ENCODE results near the gene SLC7A6. TPM values are rescaled to one million over a fixed set of nuclear protein-coding genes. Genes with fewer than 3 reads are reported as not detected.
"Not testable (repeated sequence)": the region's sequence is repeated elsewhere in the genome, so short reads cannot be mapped to it uniquely, and the experiment has no call there.

SLC7A6 gene
- total RNA-seq, 1 donor from 2014 or later: 20.8 TPM

DNA sequence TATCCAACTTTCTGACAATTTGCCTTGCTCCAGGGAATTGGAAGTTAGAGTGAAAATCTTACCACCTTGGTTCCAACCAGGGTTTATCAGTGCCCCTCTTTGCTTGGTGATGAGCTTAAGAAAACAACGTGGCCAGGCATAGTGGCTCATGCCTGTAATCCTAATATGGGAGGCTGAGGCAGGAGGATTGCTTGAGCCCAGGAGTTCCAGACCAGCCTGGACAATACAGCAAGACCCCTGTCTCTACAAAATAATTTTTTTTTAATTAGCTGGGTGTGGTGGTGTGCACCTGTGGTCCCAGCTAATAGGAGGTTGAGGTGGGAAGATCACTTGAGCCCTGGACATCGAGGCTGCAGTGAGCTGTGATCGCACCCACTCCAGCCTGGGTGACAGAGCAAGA, 21.4 kb downstream of the SLC7A6 start:
- H3K27me3 Mint-ChIP-seq (ENCODE audit: unreplicated experiment): peaks cover 8% of the 10 kb centered on the region
- no peaks in the 10 kb centered on the region for H3K9me3 Mint-ChIP-seq (ENCODE audit: unreplicated experiment)
- no peak for DNase-seq (ENCODE audit: low spot score)
- TF ChIP-seq, protein P1, sequence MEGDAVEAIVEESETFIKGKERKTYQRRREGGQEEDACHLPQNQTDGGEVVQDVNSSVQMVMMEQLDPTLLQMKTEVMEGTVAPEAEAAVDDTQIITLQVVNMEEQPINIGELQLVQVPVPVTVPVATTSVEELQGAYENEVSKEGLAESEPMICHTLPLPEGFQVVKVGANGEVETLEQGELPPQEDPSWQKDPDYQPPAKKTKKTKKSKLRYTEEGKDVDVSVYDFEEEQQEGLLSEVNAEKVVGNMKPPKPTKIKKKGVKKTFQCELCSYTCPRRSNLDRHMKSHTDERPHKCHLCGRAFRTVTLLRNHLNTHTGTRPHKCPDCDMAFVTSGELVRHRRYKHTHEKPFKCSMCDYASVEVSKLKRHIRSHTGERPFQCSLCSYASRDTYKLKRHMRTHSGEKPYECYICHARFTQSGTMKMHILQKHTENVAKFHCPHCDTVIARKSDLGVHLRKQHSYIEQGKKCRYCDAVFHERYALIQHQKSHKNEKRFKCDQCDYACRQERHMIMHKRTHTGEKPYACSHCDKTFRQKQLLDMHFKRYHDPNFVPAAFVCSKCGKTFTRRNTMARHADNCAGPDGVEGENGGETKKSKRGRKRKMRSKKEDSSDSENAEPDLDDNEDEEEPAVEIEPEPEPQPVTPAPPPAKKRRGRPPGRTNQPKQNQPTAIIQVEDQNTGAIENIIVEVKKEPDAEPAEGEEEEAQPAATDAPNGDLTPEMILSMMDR (IDR thresholded peaks at IDR 0.05; ENCODE audit: unreplicated experiment): no peak
- no peak overlapping the region for H3K4me3 Mint-ChIP-seq (ENCODE audit: unreplicated experiment)
- H3K27ac Mint-ChIP-seq (ENCODE audit: unreplicated experiment): no peak overlapping the region
- peaks cover 4% of the 10 kb centered on the region for H3K36me3 Mint-ChIP-seq (ENCODE audit: low read depth, unreplicated experiment)
- peaks cover 48% of the 10 kb centered on the region for H3K4me1 Mint-ChIP-seq (ENCODE audit: unreplicated experiment)

DNA sequence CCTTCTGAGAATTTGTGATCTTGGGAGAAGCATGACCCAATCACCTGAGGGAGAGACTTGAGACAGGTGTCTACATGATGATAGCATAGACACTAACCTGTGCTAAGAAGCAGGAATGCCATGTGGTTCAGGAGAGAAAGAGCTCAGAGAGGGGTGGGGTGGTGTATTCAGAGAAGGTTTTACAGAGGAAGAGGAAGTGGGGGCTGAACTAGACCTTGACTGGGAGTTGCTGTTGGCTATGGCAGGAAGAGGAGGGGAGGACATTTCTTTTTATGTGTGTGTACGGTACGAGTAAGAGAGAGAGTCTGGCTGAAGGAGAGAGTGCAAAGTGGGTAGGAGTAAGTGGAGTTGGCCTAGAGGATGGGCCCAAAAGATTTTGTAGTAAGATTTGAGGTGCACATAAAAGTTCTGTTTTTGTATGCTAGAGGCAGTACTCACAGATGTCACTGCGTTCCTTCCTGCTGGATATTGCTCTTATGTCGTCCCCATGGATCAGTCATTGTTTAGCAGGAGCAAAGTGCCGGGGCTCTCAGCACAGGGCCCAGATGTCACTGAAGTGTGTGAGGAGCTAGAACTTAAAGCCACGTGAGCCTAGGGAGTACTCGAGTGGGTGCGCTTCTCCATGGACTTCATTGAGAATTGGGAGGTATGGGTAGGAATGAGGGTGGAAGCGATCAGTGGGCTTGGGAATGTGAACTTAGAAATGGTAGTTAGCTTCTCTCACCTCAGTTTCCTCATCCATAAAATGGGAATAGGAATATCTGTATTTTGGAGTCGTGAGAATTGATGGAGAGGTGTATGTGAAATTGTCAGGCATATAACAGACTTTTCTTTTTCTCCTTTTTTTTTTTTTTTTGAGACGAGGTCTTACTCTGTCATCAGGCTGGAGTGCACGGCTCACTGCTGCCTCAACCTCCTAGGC, 22.1 kb downstream of the SLC7A6 start:
- H3K27ac Mint-ChIP-seq (ENCODE audit: unreplicated experiment): peak overlapping the region; percentile 2
- peaks cover 51% of the 10 kb centered on the region for H3K4me1 Mint-ChIP-seq (ENCODE audit: unreplicated experiment)
- TF ChIP-seq, protein P1 (IDR thresholded peaks at IDR 0.05; ENCODE audit: unreplicated experiment): no peak
- no peaks in the 10 kb centered on the region for H3K9me3 Mint-ChIP-seq (ENCODE audit: unreplicated experiment)
- no peak overlapping the region for H3K4me3 Mint-ChIP-seq (ENCODE audit: unreplicated experiment)
- H3K27me3 Mint-ChIP-seq (ENCODE audit: unreplicated experiment): peaks cover 10% of the 10 kb centered on the region
- no peak for DNase-seq (ENCODE audit: low spot score)
- H3K36me3 Mint-ChIP-seq (ENCODE audit: low read depth, unreplicated experiment): peaks cover 8% of the 10 kb centered on the region

DNA sequence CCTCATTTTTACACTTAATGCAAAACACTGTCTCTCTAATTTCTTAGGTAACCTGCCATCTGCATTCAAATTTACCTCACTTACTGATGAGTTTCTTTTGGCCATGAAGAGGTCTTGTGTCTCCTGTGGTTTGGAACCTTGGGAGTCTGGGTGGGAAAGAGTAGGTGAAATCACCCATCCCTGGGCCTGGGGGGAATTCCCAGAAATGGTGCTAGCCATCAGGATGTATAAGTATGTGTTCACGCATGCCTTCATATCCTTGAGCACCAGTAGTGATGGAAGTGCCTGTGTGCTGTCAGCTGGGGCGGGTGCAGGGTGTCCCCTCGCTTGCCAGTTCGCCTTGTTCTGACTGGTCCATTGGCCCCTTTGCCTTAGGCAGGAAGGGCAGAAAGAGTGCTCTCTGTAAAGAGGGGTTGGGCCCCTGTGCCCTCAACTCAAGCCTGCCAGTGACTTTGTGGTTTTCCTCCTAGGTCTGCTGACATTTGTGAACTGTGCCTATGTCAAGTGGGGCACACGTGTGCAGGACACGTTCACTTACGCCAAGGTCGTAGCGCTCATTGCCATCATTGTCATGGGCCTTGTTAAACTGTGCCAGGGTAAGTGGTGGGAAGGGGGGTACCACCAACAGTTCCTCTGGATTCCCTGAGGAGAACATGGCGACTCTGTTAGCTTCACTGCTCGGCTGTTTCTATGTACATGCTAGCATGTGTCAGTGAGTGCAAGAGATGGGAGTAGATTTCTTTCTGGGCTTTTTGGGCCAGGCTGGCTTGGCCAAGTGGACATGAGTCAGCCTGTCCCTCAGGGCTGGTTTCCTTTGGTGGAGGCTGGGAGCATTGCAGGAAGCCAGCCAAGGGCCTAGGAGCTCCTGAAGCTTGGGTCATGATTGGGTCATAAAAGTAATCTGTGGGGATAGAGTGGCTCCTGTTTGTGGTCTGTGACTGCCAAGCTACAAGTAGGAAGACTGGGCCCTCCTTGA, 23.2 kb downstream of the SLC7A6 start:
- TF ChIP-seq, protein P1 (IDR thresholded peaks at IDR 0.05; ENCODE audit: unreplicated experiment): no peak

DNA sequence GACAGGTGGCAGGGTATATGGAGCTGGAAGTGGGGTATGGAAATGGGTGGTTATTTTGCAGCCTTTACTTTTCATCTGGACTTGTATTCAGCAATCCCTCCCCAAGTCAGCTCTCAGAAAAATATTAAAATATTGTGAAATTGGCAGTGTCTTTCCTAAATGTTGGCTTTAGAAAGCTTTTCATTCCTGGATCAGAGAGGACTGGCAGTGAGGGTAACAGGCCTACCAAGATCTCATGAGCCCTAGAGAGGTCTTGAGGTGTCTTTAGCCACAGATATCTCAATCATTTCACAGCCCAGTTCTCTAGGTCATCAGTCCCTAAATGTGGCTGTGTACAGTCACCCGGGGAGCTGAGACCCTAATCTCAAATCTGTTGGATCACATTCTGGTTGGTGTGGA, 23.9 kb downstream of the SLC7A6 start:
- TF ChIP-seq, protein P1 (IDR thresholded peaks at IDR 0.05; ENCODE audit: unreplicated experiment): no peak

More for the DNA sequence above, 23.2 kb downstream of the SLC7A6 start:
- Mint-ChIP-seq H3K9me3 (ENCODE audit: unreplicated experiment) (no peaks in the 10 kb centered on the region), H3K27ac (ENCODE audit: unreplicated experiment) (no peak overlapping the region), H3K36me3 (ENCODE audit: low read depth, unreplicated experiment) (peaks cover 13% of the 10 kb centered on the region), H3K4me3 (ENCODE audit: unreplicated experiment) (no peak overlapping the region), H3K27me3 (ENCODE audit: unreplicated experiment) (peaks cover 10% of the 10 kb centered on the region), H3K4me1 (ENCODE audit: unreplicated experiment) (peaks cover 58% of the 10 kb centered on the region)
- DNase-seq (ENCODE audit: low spot score): no peak

DNA sequence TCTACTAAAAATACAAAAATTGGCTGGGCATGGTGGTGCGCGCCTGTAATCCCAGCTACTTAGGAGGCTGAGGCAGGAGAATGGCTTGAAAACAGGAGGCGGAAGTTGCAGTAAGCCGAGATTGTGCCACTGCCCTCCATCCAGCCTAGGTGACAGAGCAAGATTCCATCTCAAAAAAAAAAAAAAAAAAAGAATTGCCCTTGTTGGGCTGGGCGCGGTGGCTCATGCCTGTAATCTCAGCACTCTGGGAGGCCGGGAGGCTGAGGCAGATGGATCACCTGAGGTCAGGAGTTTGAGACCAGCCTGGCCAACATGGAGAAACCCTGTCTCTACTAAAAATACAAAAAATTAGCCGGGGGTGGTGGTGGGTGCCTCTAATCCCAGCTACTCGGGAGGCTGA, 24.5 kb downstream of the SLC7A6 start:
- Mint-ChIP-seq H3K4me1 (ENCODE audit: unreplicated experiment) (peaks cover 53% of the 10 kb centered on the region), H3K36me3 (ENCODE audit: low read depth, unreplicated experiment) (peaks cover 13% of the 10 kb centered on the region)
- H3K9me3 Mint-ChIP-seq (ENCODE audit: unreplicated experiment); H3K27ac Mint-ChIP-seq (ENCODE audit: unreplicated experiment); H3K4me3 Mint-ChIP-seq (ENCODE audit: unreplicated experiment); DNase-seq (ENCODE audit: low spot score); H3K27me3 Mint-ChIP-seq (ENCODE audit: unreplicated experiment): not testable (repeated sequence)

More for the DNA sequence above, 23.9 kb downstream of the SLC7A6 start:
- peaks cover 58% of the 10 kb centered on the region for H3K4me1 Mint-ChIP-seq (ENCODE audit: unreplicated experiment)
- H3K36me3 Mint-ChIP-seq (ENCODE audit: low read depth, unreplicated experiment): peaks cover 13% of the 10 kb centered on the region
- no peaks in the 10 kb centered on the region for H3K9me3 Mint-ChIP-seq (ENCODE audit: unreplicated experiment)
- H3K4me3 Mint-ChIP-seq (ENCODE audit: unreplicated experiment): no peak overlapping the region
- H3K27ac Mint-ChIP-seq (ENCODE audit: unreplicated experiment): no peak overlapping the region
- no peak for DNase-seq (ENCODE audit: low spot score)
- H3K27me3 Mint-ChIP-seq (ENCODE audit: unreplicated experiment): peaks cover 10% of the 10 kb centered on the region
